GM12875 (cell line): ENCODE results near the gene LZTFL1.

Experiments
- H3K4me3 ChIP-seq: one replicate; pipeline ENCODE4 v1.5.1; 2011; ENCODE audit warnings: low read depth, low read length, control low read depth
- TF ChIP-seq, protein P1 (sequence below): IDR thresholded peaks from 2 replicates; pipeline ENCODE4 v1.5.1; 2011; ENCODE audit warnings: low read depth, mild to moderate bottlenecking, control low read depth, inconsistent platforms, low read length, moderate library complexity, borderline replicate concordance; ENCODE audit not compliant: insufficient read depth

Gene LZTFL1

DNA sequence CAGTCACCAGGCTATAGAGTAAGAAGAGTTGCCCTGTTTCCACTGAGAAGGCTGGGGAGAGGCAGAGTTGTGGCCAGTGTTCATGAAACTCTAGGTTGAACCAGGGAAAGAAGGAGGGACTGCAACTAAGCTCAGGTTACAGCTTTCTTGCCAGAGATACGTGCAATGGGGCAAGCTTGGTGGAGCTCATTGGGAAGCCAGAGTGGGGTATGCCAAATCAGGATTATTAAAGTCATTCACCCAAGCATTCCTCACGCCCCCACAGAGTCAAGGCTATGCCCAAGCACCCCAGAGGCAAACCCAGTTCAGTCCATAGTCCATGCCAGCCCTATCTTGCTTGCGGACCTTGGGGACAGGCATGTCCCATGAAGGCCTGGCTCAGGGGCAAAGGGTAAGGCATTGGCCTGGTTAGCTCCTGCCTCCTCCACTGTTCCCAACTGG, 63.1 kb downstream of the LZTFL1 start:
- TF ChIP-seq, protein P1, sequence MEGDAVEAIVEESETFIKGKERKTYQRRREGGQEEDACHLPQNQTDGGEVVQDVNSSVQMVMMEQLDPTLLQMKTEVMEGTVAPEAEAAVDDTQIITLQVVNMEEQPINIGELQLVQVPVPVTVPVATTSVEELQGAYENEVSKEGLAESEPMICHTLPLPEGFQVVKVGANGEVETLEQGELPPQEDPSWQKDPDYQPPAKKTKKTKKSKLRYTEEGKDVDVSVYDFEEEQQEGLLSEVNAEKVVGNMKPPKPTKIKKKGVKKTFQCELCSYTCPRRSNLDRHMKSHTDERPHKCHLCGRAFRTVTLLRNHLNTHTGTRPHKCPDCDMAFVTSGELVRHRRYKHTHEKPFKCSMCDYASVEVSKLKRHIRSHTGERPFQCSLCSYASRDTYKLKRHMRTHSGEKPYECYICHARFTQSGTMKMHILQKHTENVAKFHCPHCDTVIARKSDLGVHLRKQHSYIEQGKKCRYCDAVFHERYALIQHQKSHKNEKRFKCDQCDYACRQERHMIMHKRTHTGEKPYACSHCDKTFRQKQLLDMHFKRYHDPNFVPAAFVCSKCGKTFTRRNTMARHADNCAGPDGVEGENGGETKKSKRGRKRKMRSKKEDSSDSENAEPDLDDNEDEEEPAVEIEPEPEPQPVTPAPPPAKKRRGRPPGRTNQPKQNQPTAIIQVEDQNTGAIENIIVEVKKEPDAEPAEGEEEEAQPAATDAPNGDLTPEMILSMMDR: no peak
- no peak overlapping the region for H3K4me3 ChIP-seq

- TF ChIP-seq, protein P1: no peak
- no peak overlapping the region for H3K4me3 ChIP-seq
Measured at GRCh38 chr3:45777746-45778386, 64.1 kb downstream of the LZTFL1 start.

GRCh38 chr3:45777111-45777745, 64.7 kb downstream of the LZTFL1 start:
- no peak overlapping the region for H3K4me3 ChIP-seq
- TF ChIP-seq, protein P1: no peak

DNA sequence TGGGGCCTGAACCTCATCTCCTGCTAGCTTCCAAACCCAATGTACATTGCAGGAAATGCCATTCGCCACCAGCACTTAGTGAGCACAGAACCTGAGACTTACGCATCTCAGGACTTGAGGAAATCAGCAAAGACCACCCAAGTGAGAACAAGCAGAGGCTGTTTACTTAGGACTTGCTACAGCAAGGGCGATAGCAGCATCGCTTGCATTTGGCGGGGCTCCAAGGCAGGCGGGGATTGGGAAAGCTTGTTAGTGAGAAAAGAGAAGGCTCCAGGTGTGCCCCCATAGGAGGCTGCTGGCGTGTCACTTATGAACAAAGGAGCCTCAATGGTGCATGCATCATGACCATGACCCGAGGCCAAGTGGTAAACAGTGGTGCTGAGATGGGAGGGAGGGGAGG, 65.3 kb downstream of the LZTFL1 start:
- H3K4me3 ChIP-seq: no peak overlapping the region
- TF ChIP-seq, protein P1: no peak

DNA sequence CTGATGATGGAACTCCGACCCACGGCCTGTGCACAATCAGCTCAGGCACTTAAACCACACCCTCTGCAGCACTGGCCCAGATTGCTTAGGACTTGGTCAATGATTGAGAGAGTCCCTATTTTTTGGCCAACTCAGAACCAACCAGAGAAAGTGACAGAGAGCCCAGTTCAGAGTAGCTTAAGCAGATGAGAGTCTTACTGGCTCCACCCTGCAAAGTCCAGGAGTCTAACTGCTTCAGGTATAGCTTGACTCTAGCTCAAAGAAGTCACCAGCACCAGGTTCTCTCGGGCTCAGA, 65.7 kb downstream of the LZTFL1 start:
- TF ChIP-seq, protein P1: no peak
- no peak overlapping the region for H3K4me3 ChIP-seq

DNA sequence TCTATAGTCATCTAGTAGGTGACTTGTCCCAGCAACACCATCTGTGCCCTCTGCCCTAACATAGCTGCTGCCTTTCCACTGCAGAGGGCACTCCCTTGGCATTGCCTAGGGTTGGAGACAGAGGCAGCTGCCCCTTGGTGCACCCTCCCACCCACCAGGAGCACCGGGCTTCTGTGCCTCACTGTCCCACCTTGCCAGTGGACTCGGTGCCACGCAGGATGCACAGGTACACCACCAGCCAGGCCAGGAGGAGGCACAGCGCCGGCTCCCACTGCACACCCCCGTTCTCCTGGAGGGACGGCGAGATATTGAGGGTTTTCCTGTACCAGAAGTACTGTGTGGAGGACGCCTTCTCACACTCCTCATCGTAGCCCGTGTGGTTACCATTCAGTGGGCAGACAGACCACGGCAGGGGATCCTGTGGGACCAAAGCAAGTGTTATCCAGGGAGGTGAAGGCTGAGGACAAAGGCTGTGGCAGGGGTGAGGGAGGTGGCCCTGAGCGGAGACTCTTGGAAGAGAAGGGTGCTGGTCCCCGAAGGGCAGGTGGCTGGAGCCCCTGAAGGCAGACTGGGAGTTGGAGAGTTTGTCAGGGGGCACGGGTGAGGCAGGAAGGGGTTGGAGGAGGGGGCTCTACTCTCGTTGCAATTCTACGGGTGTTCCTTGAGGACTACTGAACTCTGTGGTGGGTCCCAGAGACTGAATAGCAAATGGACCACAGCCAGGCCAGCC, 66.2 kb downstream of the LZTFL1 start:
- no peak overlapping the region for H3K4me3 ChIP-seq
- TF ChIP-seq, protein P1: no peak
